Activated CD8-positive, alpha-beta memory T cell treated with anti-CD3 and anti-CD28 coated beads, Interleukin-2, amount 10 ng/mL, durations not matched to agents 7 days and 5 days (primary cell): ENCODE measurements around the gene PIK3R5. TPM values are rescaled to one million over a fixed set of nuclear protein-coding genes. Genes with fewer than 3 reads are reported as not detected.
"Not testable (repeated sequence)": the region's sequence is repeated elsewhere in the genome, so short reads cannot be mapped to it uniquely, and the experiment has no call there.

ENCODE experiments used
- ATAC-seq: fragments of 150-1000 bp; cut with Tn5 transposase; one replicate; pipeline ENCODE4 v1.10.0; 2021; ENCODE audit warnings: moderate library complexity
- CTCF ChIA-PET: fragments of 350-600 bp; sonication (Branson Sonifier 250); formaldehyde crosslinking; loops from one replicate; lab custom pipeline; 2021; ENCODE audit warnings: antibody characterized with exemption; lab: Charles Lee
- DNase-seq: peaks from one replicate; pipeline ENCODE4 v3.0.0-alpha.2; 2020
- H3K27ac Mint-ChIP-seq: one replicate; pipeline ENCODE4 v1.8.0; 2021; ENCODE audit warnings: mild to moderate bottlenecking, mixed read lengths
- H3K27me3 Mint-ChIP-seq: one replicate; pipeline ENCODE4 v1.8.0; 2021; ENCODE audit warnings: mixed read lengths
- H3K36me3 Mint-ChIP-seq: one replicate; pipeline ENCODE4 v1.8.0; 2021; ENCODE audit warnings: mild to moderate bottlenecking, mixed read lengths
- H3K4me1 Mint-ChIP-seq: one replicate; pipeline ENCODE4 v1.8.0; 2021; ENCODE audit warnings: mixed read lengths
- H3K4me3 Mint-ChIP-seq: one replicate; pipeline ENCODE4 v1.8.0; 2021; ENCODE audit warnings: mild to moderate bottlenecking, moderate library complexity, mixed read lengths
- H3K9me3 Mint-ChIP-seq: one replicate; pipeline ENCODE4 v1.8.0; 2022; ENCODE audit warnings: low read depth, mixed read lengths
- total RNA-seq, 2 experiments: library from RNA; stranded (reverse); gene quantifications; one replicate each; pipeline ENCODE4 v1.2.3, GENCODE V29; 2021

The PIK3R5 gene
- total RNA-seq, 2 experiments from 2014 or later, result 48.9 to 51.2 TPM

DNA sequence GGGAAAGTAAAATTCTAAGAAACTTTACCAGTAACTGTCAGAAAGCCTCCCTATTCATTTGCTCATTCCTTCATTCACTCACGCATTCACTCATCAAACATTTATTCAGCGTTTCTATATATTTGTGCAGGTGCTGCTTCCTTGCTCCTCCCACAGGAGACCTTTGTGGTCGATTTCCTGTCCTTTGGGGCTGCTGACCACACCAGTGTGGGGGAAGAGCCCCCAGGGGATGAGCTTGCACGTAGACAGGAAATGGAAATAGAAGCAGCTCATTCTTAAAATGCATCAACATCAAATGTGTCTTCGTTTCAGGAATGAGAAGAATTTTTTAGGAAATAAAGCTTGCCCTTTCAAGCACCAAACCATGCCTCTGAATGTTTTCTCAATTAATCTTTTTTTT is 107.6 kb downstream of the PIK3R5 start:
- H3K27me3 Mint-ChIP-seq, result peaks cover 3% of the 10 kb centered on the region
- DNase-seq, result peak; percentile 88
- peak; percentile 62 for ATAC-seq
- H3K9me3 Mint-ChIP-seq, result no peaks in the 10 kb centered on the region
- peaks cover 2% of the 10 kb centered on the region for H3K36me3 Mint-ChIP-seq
- peaks cover 69% of the 10 kb centered on the region for H3K4me1 Mint-ChIP-seq
- H3K27ac Mint-ChIP-seq, result peak overlapping the region; percentile 83
- CTCF ChIA-PET, result interaction anchor here (0.7 to 2.3 kb wide), 9 partner anchors 8 to 621 kb away, joined by 3 to 8 read pairs (median 3); no protein-coding TSS in a partner anchor
- H3K4me3 Mint-ChIP-seq, result peak overlapping the region; percentile 55

DNA sequence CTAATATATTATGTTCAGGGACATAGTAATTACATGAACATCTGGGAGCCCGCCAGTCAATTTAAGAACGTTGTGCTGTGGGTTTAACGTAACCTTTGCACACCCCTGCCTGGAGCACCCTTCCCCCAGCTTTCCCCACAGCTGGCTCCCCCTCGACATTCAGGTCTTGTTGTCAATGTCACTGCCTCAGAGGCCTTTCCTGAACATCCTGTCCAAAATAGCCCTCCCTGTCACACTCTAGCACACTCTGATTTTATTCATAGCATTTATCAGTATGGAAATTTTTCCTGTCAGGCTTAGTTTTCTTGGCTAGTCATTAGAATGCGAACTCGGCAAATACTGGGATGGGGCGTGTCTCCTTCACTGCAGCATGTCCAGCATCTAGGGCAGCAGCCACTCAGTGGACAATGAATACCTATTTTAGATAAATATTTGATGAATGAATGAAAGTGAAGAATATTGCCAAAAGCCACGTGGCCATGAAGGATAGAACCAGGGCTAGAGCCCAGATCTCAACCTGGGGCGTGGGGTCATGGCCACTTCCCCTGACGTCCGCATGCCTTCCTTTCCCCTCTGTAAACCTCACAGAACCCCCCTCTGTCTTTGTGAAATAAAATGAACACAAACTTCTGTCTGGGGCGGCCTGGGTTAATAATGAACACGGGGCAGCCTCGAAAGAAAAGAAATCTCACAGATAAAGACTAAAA is 108.5 kb downstream of the PIK3R5 start:
- Mint-ChIP-seq H3K27ac (peak overlapping the region; percentile 83), H3K36me3 (peaks cover 2% of the 10 kb centered on the region), H3K4me3 (peak overlapping the region; percentile 55), H3K9me3 (no peaks in the 10 kb centered on the region), H3K4me1 (peaks cover 62% of the 10 kb centered on the region), H3K27me3 (peaks cover 3% of the 10 kb centered on the region)
- ATAC-seq, result no peak
- CTCF ChIA-PET, result interaction anchor here (2.3 kb wide), 1 partner anchor 11 kb away, joined by 8 read pairs; no protein-coding TSS in a partner anchor
- DNase-seq, result no peak

DNA sequence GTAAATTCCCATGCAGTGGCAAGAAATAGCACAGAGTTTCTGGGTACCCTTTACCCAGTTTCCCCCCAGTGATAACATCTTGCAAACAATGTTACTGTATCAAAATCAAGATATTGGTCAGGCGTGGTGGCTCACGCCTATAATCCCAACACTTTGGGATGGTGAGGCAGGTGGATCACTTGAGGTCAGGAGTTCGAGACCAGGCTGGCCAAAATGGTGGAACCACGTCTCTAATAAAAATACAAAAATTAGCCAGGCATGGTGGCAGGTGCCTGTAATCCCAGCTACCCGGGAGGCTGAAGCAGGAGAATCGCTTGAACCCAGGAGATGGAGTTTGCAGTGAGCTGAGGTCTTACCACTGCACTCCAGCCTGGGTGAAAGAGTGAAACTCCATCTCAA is 109.3 kb downstream of the PIK3R5 start:
- H3K27ac Mint-ChIP-seq, CTCF ChIA-PET, H3K9me3 Mint-ChIP-seq, DNase-seq, H3K4me3 Mint-ChIP-seq, ATAC-seq, H3K36me3 Mint-ChIP-seq, H3K27me3 Mint-ChIP-seq: not testable (repeated sequence)
- H3K4me1 Mint-ChIP-seq, result peaks cover 55% of the 10 kb centered on the region

DNA sequence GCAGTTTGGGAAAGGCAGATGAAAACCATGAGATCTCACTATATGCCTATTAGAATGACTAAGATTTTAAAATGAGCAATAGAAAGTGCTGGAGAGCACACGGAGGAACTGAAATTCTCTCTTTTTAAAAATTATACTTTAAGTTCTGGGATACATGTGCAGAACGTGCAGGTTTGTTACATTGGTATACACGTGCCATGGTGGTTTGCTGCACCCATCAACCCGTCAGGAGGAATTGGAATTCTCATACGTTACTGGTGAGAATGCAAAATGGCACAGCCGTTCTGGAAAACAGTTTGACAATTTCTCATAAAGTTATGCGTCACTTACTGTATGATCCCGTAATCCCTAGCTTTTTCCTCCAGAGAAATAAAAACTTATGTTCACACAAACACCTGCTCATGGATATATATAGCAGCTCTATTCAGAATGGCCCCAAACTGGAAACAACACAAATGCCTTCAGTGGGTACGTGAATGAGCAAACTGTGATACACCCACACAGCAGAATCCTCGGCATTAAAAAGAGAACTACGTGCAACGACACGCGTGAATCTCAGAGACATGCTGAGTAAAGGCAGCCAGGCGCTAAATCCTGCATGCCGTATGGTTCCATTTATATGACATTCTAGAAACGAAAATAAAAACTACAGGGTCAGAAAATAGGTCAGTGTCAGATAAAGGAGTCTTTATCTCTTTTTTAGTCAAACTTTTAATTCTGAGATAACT is 109.9 kb downstream of the PIK3R5 start:
- peaks cover 3% of the 10 kb centered on the region for H3K27me3 Mint-ChIP-seq
- no peak for DNase-seq
- no peak for ATAC-seq
- no peak overlapping the region for H3K4me3 Mint-ChIP-seq
- H3K4me1 Mint-ChIP-seq, result peaks cover 49% of the 10 kb centered on the region
- H3K9me3 Mint-ChIP-seq, result no peaks in the 10 kb centered on the region
- H3K36me3 Mint-ChIP-seq, result peaks cover 2% of the 10 kb centered on the region
- CTCF ChIA-PET, result no interaction called here
- H3K27ac Mint-ChIP-seq, result no peak overlapping the region

DNA sequence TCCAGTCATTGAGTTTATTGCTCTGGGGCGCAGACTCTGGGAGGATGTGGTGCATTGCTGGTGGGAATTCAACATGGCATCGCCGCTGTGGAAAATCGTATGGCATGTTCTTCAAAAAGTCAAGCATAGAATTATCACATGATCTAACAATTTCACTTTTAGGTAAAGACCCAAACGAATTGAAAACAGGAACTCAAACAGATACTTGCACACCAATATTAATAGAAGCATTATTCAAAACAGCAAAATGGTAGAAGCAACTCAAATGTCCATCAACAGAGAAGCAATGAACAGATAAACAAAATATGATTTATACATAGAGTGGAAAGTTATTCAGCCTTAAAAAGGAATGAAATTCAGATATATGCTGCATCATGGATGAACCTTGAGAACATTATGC is 113.9 kb downstream of the PIK3R5 start:
- H3K27ac Mint-ChIP-seq, result no peak overlapping the region
- peaks cover 24% of the 10 kb centered on the region for H3K4me1 Mint-ChIP-seq
- H3K9me3 Mint-ChIP-seq, result no peaks in the 10 kb centered on the region
- CTCF ChIA-PET, result no interaction called here
- no peaks in the 10 kb centered on the region for H3K27me3 Mint-ChIP-seq
- DNase-seq (no peak), ATAC-seq (no peak)
- H3K4me3 Mint-ChIP-seq, result no peak overlapping the region
- H3K36me3 Mint-ChIP-seq, result peaks cover 3% of the 10 kb centered on the region

DNA sequence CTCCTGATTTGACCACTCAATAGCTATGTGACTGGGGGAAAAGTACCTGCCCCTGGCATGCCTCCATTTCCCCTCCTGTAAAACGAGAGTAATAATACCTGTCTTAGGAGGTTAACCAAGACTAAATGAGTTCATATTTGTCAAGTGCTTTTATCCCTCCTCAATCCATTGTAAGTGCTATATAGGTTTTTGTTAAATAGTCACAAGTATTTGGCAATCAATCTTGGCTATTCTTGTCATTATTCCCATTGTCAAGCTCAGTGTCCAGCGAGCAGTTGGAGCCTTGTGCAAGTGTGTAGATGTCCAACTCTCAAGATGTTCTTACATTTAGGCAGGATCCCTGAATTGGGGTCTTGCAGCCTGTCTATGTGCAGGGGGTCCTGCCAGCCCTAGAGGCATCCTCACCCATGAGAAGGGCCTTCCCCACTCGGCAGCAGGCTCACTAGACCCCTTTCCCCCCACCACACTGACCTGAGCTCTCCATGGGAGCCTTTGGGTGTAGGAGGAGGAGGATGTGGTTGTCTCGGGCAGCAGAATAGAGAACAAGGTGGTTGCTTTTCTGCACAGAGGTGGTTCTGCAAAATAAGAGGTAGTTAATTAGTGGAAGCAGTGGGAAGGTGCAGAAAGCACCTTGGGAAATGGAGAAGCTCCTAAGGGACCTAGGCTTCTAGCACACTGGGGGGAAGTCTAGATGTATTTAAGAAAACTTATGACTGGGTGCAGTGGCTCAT is 116.0 kb downstream of the PIK3R5 start:
- Mint-ChIP-seq H3K36me3 (peaks cover 10% of the 10 kb centered on the region), H3K27ac (no peak overlapping the region), H3K4me3 (no peak overlapping the region)

DNA sequence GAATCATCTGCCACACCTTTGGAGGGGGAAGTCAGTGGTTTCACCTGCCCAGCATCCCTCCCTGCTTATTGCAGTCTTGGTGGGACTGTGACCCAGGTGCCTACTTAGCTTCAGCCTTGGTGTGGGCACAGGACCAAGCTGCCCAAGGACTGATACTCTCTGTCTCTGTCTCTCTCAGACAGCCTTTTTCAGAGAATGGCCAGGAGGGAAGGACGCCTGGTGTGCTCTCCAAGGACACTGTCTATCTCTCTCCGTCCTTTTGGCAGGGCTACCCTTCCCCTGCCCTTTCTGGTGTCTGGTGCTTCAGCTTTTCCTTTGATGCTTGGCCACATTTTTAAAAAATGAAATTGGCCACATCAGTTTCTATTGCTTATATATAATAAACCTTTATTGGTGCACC is 117.6 kb downstream of the PIK3R5 start:
- peaks cover 16% of the 10 kb centered on the region for H3K4me1 Mint-ChIP-seq
- H3K27me3 Mint-ChIP-seq, result no peaks in the 10 kb centered on the region
- ATAC-seq, result no peak
- H3K4me3 Mint-ChIP-seq, result no peak overlapping the region
- H3K9me3 Mint-ChIP-seq, result no peaks in the 10 kb centered on the region
- H3K27ac Mint-ChIP-seq, result no peak overlapping the region
- CTCF ChIA-PET, result no interaction called here
- no peak for DNase-seq
- H3K36me3 Mint-ChIP-seq, result peaks cover 10% of the 10 kb centered on the region

More for the DNA sequence above, 116.0 kb downstream of the PIK3R5 start:
- CTCF ChIA-PET, result interaction anchor here (0.6 to 1.2 kb wide), 3 partner anchors 19 to 64 kb away, joined by 3 to 5 read pairs (median 5); no protein-coding TSS in a partner anchor
- DNase-seq (no peak), ATAC-seq (no peak)
- Mint-ChIP-seq H3K4me1 (peaks cover 13% of the 10 kb centered on the region), H3K9me3 (no peaks in the 10 kb centered on the region), H3K27me3 (no peaks in the 10 kb centered on the region)

DNA sequence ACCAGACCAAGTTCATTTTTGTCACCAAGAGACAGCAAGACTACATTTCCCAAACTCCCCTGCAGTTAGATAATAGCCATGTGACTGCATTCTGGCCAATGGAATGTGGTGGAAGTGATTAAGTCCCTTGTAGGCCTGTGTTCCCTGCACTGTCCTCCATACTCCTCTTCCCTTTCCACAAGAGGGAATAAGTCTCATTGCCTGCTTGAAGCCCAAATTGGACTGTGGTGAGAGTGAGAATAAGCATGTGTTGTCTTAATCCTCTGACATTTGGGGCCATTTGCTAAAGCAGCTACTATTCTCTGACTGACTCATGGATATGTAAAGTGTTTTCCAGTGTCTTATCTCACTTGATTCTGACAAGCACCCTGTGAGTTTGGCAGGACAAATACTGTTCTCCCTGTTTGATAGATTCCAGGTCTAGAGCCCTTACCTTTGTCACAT is 118.7 kb downstream of the PIK3R5 start:
- DNase-seq (no peak), ATAC-seq (no peak)
- Mint-ChIP-seq H3K9me3 (no peaks in the 10 kb centered on the region), H3K27ac (no peak overlapping the region), H3K4me3 (no peak overlapping the region), H3K4me1 (peaks cover 16% of the 10 kb centered on the region), H3K36me3 (peaks cover 10% of the 10 kb centered on the region), H3K27me3 (no peaks in the 10 kb centered on the region)
- CTCF ChIA-PET, result interaction anchor here (2.7 kb wide), 1 partner anchor 11 kb away, joined by 8 read pairs; no protein-coding TSS in a partner anchor

DNA sequence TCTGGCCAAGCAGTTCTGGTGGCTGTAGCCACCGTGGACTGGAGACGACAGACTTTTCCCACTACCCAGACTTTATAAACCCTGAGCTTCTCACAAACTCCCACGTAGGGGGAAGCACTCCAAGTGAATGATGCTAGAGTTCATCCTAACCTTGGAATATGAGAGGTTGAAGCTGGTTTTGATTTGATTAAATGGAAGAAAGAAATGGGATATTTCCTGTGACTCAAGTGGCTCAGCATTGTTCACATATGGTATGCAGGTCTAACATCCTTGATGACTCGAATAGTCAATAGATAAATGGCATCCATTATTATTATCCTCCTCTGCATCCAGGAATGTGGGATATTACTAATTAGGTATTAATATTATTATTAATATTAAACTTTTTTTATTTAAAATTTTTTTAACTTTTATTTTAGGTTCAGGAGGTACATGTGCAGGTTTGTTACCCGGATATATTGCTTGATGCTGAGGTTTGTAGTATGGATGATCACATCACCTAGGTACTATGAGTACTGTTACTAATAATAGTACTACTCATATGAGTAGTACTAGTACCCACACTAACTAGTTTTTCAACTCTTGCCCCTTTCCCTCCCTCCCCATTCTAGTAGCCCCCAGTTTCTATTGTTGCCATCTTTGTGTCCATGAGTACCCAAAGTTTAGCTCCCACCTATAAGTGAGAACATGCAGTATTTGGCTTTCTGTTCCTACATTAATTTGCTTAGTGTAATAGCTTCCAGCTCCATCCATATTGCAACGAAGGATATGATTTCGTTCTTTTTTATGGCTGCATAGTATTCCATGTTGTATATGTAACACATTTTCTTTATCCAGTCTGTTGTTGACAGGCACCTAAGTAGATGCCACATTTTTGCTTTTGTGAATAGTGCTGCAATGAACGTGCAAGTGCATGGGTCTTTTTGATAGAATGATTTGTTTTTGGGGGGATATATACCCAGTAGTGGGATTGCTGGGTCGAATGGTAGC is 121.0 kb downstream of the PIK3R5 start:
- Mint-ChIP-seq H3K36me3 (peaks cover 10% of the 10 kb centered on the region), H3K4me1 (peaks cover 9% of the 10 kb centered on the region), H3K4me3 (no peak overlapping the region), H3K9me3 (no peaks in the 10 kb centered on the region), H3K27ac (no peak overlapping the region), H3K27me3 (no peaks in the 10 kb centered on the region)
- CTCF ChIA-PET, result interaction anchor here (2.7 kb wide), 1 partner anchor 13 kb away, joined by 8 read pairs; no protein-coding TSS in a partner anchor
- no peak for DNase-seq
- no peak for ATAC-seq

DNA sequence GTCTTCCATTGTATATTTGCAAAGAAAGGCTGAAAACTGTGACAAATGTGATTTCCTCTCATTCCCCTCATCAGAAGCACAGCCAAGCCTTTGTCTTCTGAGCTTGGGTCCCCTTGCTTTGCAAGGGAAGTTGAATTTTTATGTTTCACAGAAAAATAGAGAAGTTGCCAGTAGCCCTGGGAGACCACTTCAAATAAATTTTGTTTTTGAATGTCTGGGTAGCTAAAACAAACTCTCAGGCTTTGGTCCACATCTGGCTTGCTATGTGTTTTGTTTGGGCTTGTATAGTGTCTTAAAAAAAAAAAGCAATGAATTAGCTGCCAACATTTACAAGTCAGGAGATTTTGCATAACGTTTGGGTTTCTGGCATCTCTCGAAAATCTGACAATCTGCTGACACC is 122.2 kb downstream of the PIK3R5 start:
- CTCF ChIA-PET, result no interaction called here
- Mint-ChIP-seq H3K27ac (no peak overlapping the region), H3K4me3 (no peak overlapping the region), H3K36me3 (peaks cover 10% of the 10 kb centered on the region), H3K27me3 (no peaks in the 10 kb centered on the region), H3K9me3 (no peaks in the 10 kb centered on the region), H3K4me1 (peaks cover 7% of the 10 kb centered on the region)
- ATAC-seq, result no peak
- DNase-seq, result no peak

DNA sequence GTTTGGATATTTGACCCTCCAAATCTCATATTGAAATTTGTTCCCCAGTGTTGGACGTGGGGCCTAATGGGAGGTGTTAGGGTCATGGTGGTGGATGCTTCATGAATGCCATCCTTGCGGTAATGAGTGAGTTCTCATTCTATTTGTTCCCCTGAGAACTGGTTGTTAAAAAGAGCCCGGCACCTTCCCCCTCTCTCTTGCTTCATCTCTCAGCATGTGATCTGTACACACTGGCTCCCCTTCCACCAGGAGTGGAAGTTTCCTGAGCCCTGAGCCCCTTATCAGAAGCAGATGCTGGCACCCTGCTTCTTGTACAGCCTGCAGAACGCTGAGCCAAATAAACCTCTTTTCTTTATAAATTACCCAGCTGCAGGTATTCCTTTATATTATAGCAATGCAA is 123.7 kb downstream of the PIK3R5 start:
- Mint-ChIP-seq H3K36me3 (peaks cover 6% of the 10 kb centered on the region), H3K9me3 (no peaks in the 10 kb centered on the region), H3K27ac (no peak overlapping the region), H3K4me1 (peaks cover 4% of the 10 kb centered on the region), H3K4me3 (no peak overlapping the region), H3K27me3 (no peaks in the 10 kb centered on the region)
- ATAC-seq, result no peak
- no peak for DNase-seq
- CTCF ChIA-PET, result no interaction called here

DNA sequence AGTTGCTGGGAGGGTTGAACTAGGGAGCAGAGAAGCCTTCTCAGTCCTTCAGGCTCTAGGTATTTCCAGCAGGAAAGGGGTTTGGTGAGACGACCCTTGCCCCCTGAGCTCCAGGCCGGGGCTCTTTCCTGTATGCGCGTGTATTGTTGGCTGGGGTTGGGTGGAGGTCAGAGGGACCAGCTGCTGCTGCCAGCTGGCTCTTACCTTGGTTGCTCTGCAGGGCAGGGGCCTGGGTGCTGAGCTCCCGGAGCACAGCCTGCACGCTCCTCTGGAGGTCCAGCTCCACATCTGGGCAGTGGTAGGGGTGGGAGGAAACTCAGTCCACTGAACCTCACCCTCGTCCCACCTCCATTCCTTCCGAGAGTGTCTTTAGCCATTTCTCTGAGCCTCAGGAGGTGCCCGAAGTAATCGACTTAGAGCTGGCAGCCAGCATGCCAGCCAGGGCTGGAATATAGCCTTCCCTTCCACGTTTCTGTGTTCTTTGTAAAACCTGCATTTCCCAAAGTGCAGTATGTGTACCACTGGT is 126.0 kb downstream of the PIK3R5 start:
- no peaks in the 10 kb centered on the region for H3K36me3 Mint-ChIP-seq
- ATAC-seq, result no peak
- H3K27me3 Mint-ChIP-seq, result no peaks in the 10 kb centered on the region
- DNase-seq, result peak; percentile 31
- H3K4me3 Mint-ChIP-seq, result no peak overlapping the region
- CTCF ChIA-PET, result no interaction called here
- H3K27ac Mint-ChIP-seq, result no peak overlapping the region
- H3K9me3 Mint-ChIP-seq, result no peaks in the 10 kb centered on the region
- peaks cover 3% of the 10 kb centered on the region for H3K4me1 Mint-ChIP-seq
